HCT116 (cell line): Measurements from ENCODE around the gene CD68. TPM values are rescaled to one million over a fixed set of nuclear protein-coding genes. Genes with fewer than 3 reads are reported as not detected.

ENCODE experiments used
- ATAC-seq: fragments of 200-7000 bp; cut with Tn5 transposase; 2 replicates; pipeline ENCODE4 v1.9.1; 2020; ENCODE audit warnings: mild to moderate bottlenecking, moderate library complexity
- BruUV-seq: library from RNA; stranded (reverse); fragments of 400-500 nt; replicated peaks from 2 replicates; lab custom pipeline; 2021; lab: Mats Ljungman, UMichigan
- CTCF ChIA-PET: fragments of 300-600 bp; sonication (Branson Sonifier 250); formaldehyde crosslinking; loops from one replicate; lab custom pipeline; 2021; ENCODE audit warnings: antibody characterized with exemption; lab: Charles Lee
- POLR2A ChIA-PET: fragments of 300-600, 350-600 bp; sonication (Branson Sonifier 250); formaldehyde crosslinking; loops from one replicate; lab custom pipeline; 2021; ENCODE audit warnings: antibody characterized with exemption; lab: Charles Lee
- RAD21 ChIA-PET, 2 experiments: fragments of 300-600 bp; sonication (Branson Sonifier 250); formaldehyde crosslinking; loops; one replicate each; lab custom pipeline; 2023; ENCODE audit warnings: low total read pairs in 2 of 2; ENCODE audit not compliant: uncharacterized antibody in 2 of 2, unreplicated experiment in 2 of 2, low non-redundant PET in 1 of 2; lab: Charles Lee
- DNase-seq: peaks from one replicate; pipeline ENCODE4 v3.0.0-alpha.2; 2010; ENCODE audit warnings: low read depth, low spot score
- H2AFZ ChIP-seq: fragments of 200-600 bp; shearing (Covaris generic), sonication (generic); 2 replicates; pipeline ENCODE4 v1.6.1; 2017; ENCODE audit warnings: low read depth, mixed run types, mixed read lengths, antibody characterized with exemption, low read length; ENCODE audit not compliant: poor library complexity, severe bottlenecking
- H3K27ac ChIP-seq: 2 replicates; pipeline ENCODE4 v1.5.1; 2012; ENCODE audit warnings: low read depth, low read length
- H3K27me3 ChIP-seq: fragments of 200-600 bp; sonication (generic); 2 replicates; pipeline ENCODE4 v1.6.1; 2016; ENCODE audit warnings: mixed run types, low read length, mixed read lengths; ENCODE audit not compliant: insufficient read depth
- H3K36me3 ChIP-seq, 2 experiments: fragments of 200-500 bp in 1 of 2; fragments of 200-600 bp in 1 of 2; sonication (Bioruptor generic) in 1 of 2; sonication (generic) in 1 of 2; 2 replicates each; pipeline versions ENCODE4 v1.5.1 to v1.6.1; 2014 to 2016; ENCODE audit warnings: low read length in 2 of 2, inconsistent platforms in 1 of 2, mixed read lengths in 1 of 2, mixed run types in 1 of 2; ENCODE audit not compliant: insufficient read depth in 2 of 2, control insufficient read depth in 1 of 2
- H3K4me1 ChIP-seq, 2 experiments: fragments of 200-600 bp in 1 of 2; sonication (generic) in 1 of 2; 2 replicates each; pipeline versions ENCODE4 v1.5.1 to v1.6.1; 2012 to 2017; ENCODE audit warnings: low read length in 2 of 2, inconsistent platforms in 1 of 2, mild to moderate bottlenecking in 1 of 2, mixed read lengths in 1 of 2, mixed run types in 1 of 2, moderate library complexity in 1 of 2; ENCODE audit not compliant: insufficient read depth in 2 of 2, control insufficient read depth in 1 of 2
- H3K4me2 ChIP-seq: fragments of 200-600 bp; sonication (generic); 2 replicates; pipeline ENCODE4 v1.6.1; 2017; ENCODE audit warnings: mixed run types, low read length, mixed read lengths
- H3K4me3 ChIP-seq, 2 experiments: fragments of 200-600 bp in 1 of 2; sonication (generic) in 1 of 2; replicated peaks in 1 of 2; 2 replicates each; pipeline ENCODE4 v1.5.1; 2011 to 2016; ENCODE audit warnings: low read length in 2 of 2, control low read depth in 1 of 2, low read depth in 1 of 2, mild to moderate bottlenecking in 1 of 2, mixed read lengths in 1 of 2, mixed run types in 1 of 2
- H3K79me2 ChIP-seq: fragments of 200-600 bp; sonication (generic); 2 replicates; pipeline ENCODE4 v1.6.1; 2017; ENCODE audit warnings: mild to moderate bottlenecking, mixed run types, low read length, moderate library complexity, mixed read lengths; ENCODE audit not compliant: insufficient read depth
- H3K9ac ChIP-seq: fragments of 200-600 bp; sonication (generic); 2 replicates; pipeline ENCODE4 v1.6.1; 2016; ENCODE audit warnings: low read length, mixed read lengths
- H3K9me2 ChIP-seq: fragments of 200-600 bp; sonication (generic), shearing (Covaris generic); 2 replicates; pipeline ENCODE4 v1.6.1; 2017; ENCODE audit warnings: mixed run types, mild to moderate bottlenecking, moderate library complexity; ENCODE audit not compliant: insufficient read depth
- H3K9me3 ChIP-seq, 2 experiments: fragments of 200-500 bp in 1 of 2; fragments of 200-600 bp in 1 of 2; sonication (Bioruptor generic) in 1 of 2; sonication (generic) in 1 of 2; 2 replicates each; pipeline ENCODE4 v1.6.1; 2014 to 2017; ENCODE audit warnings: low read length in 2 of 2, mixed read lengths in 2 of 2, inconsistent platforms in 1 of 2, low read depth in 1 of 2, mild to moderate bottlenecking in 1 of 2, mixed run types in 1 of 2, moderate library complexity in 1 of 2; ENCODE audit not compliant: control insufficient read depth in 1 of 2, insufficient read depth in 1 of 2
- H4K20me1 ChIP-seq: fragments of 200-600 bp; sonication (generic), shearing (Covaris generic); 2 replicates; pipeline ENCODE4 v1.6.1; 2017; ENCODE audit warnings: mixed run types, mild to moderate bottlenecking, moderate library complexity; ENCODE audit not compliant: insufficient read depth
- CBX3 ChIP-seq: IDR thresholded peaks from 2 replicates; pipeline ENCODE4 v1.6.1; 2012; ENCODE audit warnings: low read depth
- FOSL1 ChIP-seq: IDR thresholded peaks from 2 replicates; pipeline ENCODE4 v1.6.1; 2012; ENCODE audit warnings: low read depth
- JUND ChIP-seq: IDR thresholded peaks from 2 replicates; pipeline ENCODE4 v1.6.1; 2012
- RAD21 ChIP-seq: IDR thresholded peaks from 2 replicates; pipeline ENCODE4 v1.6.1; 2012; ENCODE audit warnings: low read depth, mild to moderate bottlenecking
- SIN3A ChIP-seq: IDR thresholded peaks from 2 replicates; pipeline ENCODE4 v1.6.1; 2012; ENCODE audit warnings: low read depth
- TCF7L2 ChIP-seq: IDR thresholded peaks from 2 replicates; pipeline ENCODE4 v1.7.0; 2011; ENCODE audit warnings: borderline replicate concordance, inconsistent platforms; ENCODE audit not compliant: insufficient read depth, insufficient read length; ENCODE audit errors: extremely low read depth
- ZFX ChIP-seq: fragments of 450-650 bp; IDR thresholded peaks from 2 replicates; pipeline ENCODE4 v1.6.1; 2017
- ZNF274 ChIP-seq: fragments of 200-500 bp; sonication (Bioruptor generic); IDR thresholded peaks from 2 replicates; pipeline ENCODE4 v1.6.1; 2014; ENCODE audit warnings: mild to moderate bottlenecking, low read depth, low read length, inconsistent platforms
- intact Hi-C: fragments of 100-400 bp; cut with micrococcal nuclease; formaldehyde crosslinking; loops from 2 replicates; pipeline ENCODE4 v1.10.0; 2022
- total RNA-seq: library from RNA; stranded (reverse); gene quantifications from one replicate; pipeline ENCODE4 v1.2.1, GENCODE V29; 2021; ENCODE audit not compliant: unreplicated experiment
- TF ChIP-seq, protein P1 (sequence below): IDR thresholded peaks from 2 replicates; pipeline ENCODE4 v1.6.1; 2012
- TF ChIP-seq, protein P2 (sequence below): IDR thresholded peaks from 2 replicates; pipeline ENCODE4 v1.6.1; 2012
- TF ChIP-seq, protein P3 (sequence below): IDR thresholded peaks from 2 replicates; pipeline ENCODE4 v1.6.1; 2011; ENCODE audit warnings: mild to moderate bottlenecking, low read length, moderate library complexity; ENCODE audit not compliant: insufficient replicate concordance; ENCODE audit errors: extremely low read depth
- TF ChIP-seq, protein P4 (sequence below): IDR thresholded peaks from 2 replicates; pipeline ENCODE4 v1.6.1; 2012; ENCODE audit warnings: low read depth

Gene CD68
- total RNA-seq, 1 experiment from 2014 or later, result 7.0 TPM

DNA sequence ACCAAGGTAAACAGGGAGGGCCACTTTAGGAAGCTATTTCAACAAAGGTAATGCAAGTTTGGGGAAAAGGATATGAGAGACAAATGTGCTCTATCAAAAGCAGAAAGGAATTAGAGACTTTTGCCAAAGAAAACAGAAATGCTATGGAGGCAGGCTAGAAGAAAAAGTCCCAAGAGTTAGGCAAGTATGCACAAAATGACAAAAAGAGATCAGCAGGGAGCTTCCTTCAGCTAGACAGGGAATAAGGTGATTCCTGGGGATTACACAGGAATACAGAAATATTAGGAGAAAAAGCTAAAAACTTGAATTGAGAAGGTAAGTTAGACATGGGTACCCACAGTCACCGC lies 32.8 kb downstream of the CD68 start:
- Histone ChIP-seq H3K79me2 (peaks cover 68% of the 10 kb centered on the region), H3K27ac (no peak overlapping the region), H2AFZ (no peak overlapping the region), H3K4me2 (no peak overlapping the region), H3K36me3 (peaks cover 7 to 17% of the 10 kb centered on the region in 2 experiments), H3K4me1 (peaks cover 12 to 22% of the 10 kb centered on the region in 2 experiments), H4K20me1 (0 out of 2 replicates have a peak, but pooled peaks cover 3% of the 10 kb centered on the region), H3K9ac (no peak overlapping the region), H3K9me2 (no peaks in the 10 kb centered on the region), H3K9me3 (no peaks in the 10 kb centered on the region), H3K27me3 (no peaks in the 10 kb centered on the region), H3K4me3 (no peak overlapping the region)
- POLR2A ChIA-PET, result interaction anchor here (0.9 kb wide), 1 partner anchor 29 kb away, joined by 6 read pairs; the partner anchor contains the start of gene MPDU1
- CTCF ChIA-PET, result no interaction called here
- no peak for DNase-seq
- TF ChIP-seq RAD21 (no peak), ZNF274 (no peak), ZFX (no peak), CBX3 (no peak), SIN3A (no peak), JUND (no peak), FOSL1 (no peak), TCF7L2 (no peak)
- TF ChIP-seq, protein P1, sequence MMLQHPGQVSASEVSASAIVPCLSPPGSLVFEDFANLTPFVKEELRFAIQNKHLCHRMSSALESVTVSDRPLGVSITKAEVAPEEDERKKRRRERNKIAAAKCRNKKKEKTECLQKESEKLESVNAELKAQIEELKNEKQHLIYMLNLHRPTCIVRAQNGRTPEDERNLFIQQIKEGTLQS, result no peak
- TF ChIP-seq, protein P2, sequence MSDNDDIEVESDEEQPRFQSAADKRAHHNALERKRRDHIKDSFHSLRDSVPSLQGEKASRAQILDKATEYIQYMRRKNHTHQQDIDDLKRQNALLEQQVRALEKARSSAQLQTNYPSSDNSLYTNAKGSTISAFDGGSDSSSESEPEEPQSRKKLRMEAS, result no peak
- TF ChIP-seq, protein P3, sequence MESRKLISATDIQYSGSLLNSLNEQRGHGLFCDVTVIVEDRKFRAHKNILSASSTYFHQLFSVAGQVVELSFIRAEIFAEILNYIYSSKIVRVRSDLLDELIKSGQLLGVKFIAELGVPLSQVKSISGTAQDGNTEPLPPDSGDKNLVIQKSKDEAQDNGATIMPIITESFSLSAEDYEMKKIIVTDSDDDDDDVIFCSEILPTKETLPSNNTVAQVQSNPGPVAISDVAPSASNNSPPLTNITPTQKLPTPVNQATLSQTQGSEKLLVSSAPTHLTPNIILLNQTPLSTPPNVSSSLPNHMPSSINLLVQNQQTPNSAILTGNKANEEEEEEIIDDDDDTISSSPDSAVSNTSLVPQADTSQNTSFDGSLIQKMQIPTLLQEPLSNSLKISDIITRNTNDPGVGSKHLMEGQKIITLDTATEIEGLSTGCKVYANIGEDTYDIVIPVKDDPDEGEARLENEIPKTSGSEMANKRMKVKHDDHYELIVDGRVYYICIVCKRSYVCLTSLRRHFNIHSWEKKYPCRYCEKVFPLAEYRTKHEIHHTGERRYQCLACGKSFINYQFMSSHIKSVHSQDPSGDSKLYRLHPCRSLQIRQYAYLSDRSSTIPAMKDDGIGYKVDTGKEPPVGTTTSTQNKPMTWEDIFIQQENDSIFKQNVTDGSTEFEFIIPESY, result no peak
- TF ChIP-seq, protein P4, sequence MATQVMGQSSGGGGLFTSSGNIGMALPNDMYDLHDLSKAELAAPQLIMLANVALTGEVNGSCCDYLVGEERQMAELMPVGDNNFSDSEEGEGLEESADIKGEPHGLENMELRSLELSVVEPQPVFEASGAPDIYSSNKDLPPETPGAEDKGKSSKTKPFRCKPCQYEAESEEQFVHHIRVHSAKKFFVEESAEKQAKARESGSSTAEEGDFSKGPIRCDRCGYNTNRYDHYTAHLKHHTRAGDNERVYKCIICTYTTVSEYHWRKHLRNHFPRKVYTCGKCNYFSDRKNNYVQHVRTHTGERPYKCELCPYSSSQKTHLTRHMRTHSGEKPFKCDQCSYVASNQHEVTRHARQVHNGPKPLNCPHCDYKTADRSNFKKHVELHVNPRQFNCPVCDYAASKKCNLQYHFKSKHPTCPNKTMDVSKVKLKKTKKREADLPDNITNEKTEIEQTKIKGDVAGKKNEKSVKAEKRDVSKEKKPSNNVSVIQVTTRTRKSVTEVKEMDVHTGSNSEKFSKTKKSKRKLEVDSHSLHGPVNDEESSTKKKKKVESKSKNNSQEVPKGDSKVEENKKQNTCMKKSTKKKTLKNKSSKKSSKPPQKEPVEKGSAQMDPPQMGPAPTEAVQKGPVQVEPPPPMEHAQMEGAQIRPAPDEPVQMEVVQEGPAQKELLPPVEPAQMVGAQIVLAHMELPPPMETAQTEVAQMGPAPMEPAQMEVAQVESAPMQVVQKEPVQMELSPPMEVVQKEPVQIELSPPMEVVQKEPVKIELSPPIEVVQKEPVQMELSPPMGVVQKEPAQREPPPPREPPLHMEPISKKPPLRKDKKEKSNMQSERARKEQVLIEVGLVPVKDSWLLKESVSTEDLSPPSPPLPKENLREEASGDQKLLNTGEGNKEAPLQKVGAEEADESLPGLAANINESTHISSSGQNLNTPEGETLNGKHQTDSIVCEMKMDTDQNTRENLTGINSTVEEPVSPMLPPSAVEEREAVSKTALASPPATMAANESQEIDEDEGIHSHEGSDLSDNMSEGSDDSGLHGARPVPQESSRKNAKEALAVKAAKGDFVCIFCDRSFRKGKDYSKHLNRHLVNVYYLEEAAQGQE, result no peak
- no peak for ATAC-seq
- BruUV-seq, result no TSS peak
- intact Hi-C loops, result no loop called here
- RAD21 ChIA-PET, result no interaction called here
